IMR-90 (cell line): ENCODE data around the gene LRRC8E. TPM values are rescaled to one million over a fixed set of nuclear protein-coding genes. Genes with fewer than 3 reads are reported as not detected.

Experiments
- ATAC-seq: fragments of 200-7000 bp; cut with Tn5 transposase; 2 replicates; pipeline ENCODE4 v1.9.1; 2020; ENCODE audit warnings: low read depth, mild to moderate bottlenecking, moderate library complexity
- BruUV-seq: library from RNA; stranded (reverse); fragments of 400-500 nt; replicated peaks from 2 replicates; lab custom pipeline; 2021; lab: Mats Ljungman, UMichigan
- CTCF ChIA-PET: fragments of 300-600 bp; formaldehyde crosslinking; extraction: SDS; loops from one replicate; lab custom pipeline; 2021; ENCODE audit warnings: antibody characterized with exemption; lab: Yijun Ruan, JAX
- POLR2A ChIA-PET: fragments of 300-600 bp; sonication (Branson Sonifier 250); formaldehyde crosslinking; loops from one replicate; lab custom pipeline; 2022; ENCODE audit warnings: antibody characterized with exemption; ENCODE audit not compliant: unreplicated experiment; lab: Charles Lee
- DNase-seq: peaks from one replicate; pipeline ENCODE4 v3.0.0; 2013
- H2AFZ ChIP-seq: replicated peaks from 2 replicates; pipeline ENCODE3; 2013; ENCODE audit warnings: low read length, mild to moderate bottlenecking; ENCODE audit not compliant: poor library complexity
- H2AK5ac ChIP-seq: 2 replicates; pipeline ENCODE4 v1.6.1; 2013; ENCODE audit warnings: low read depth, low read length, inconsistent platforms
- H2AK9ac ChIP-seq: replicated peaks from 2 replicates; pipeline ENCODE3; 2013; ENCODE audit warnings: mild to moderate bottlenecking, low read depth, low read length, moderate library complexity; ENCODE audit not compliant: poor library complexity
- H2BK120ac ChIP-seq: 2 replicates; pipeline ENCODE4 v1.6.1; 2013; ENCODE audit warnings: low read depth, low read length, inconsistent platforms
- H2BK15ac ChIP-seq: 3 replicates; pipeline ENCODE4 v1.6.1; 2013; ENCODE audit warnings: low read depth, low read length, inconsistent platforms
- H2BK20ac ChIP-seq: 2 replicates; pipeline ENCODE4 v1.6.1; 2013; ENCODE audit warnings: low read depth, mild to moderate bottlenecking, inconsistent platforms, low read length, moderate library complexity
- H2BK5ac ChIP-seq: 2 replicates; pipeline ENCODE4 v1.6.1; 2013; ENCODE audit warnings: mild to moderate bottlenecking, low read depth, low read length, inconsistent platforms; ENCODE audit not compliant: poor library complexity, severe bottlenecking
- H3K14ac ChIP-seq: replicated peaks from 2 replicates; pipeline ENCODE4 v1.6.1; 2013; ENCODE audit warnings: low read depth, low read length, inconsistent platforms
- H3K18ac ChIP-seq: 2 replicates; pipeline ENCODE4 v1.6.1; 2013; ENCODE audit warnings: low read depth, low read length, control low read depth
- H3K23ac ChIP-seq: 2 replicates; pipeline ENCODE4 v1.6.1; 2013; ENCODE audit warnings: low read depth, low read length, inconsistent platforms
- H3K27ac ChIP-seq: 2 replicates; pipeline ENCODE4 v1.5.1; 2013; ENCODE audit warnings: mild to moderate bottlenecking, control low read depth, low read length; ENCODE audit not compliant: insufficient read depth
- H3K27me3 ChIP-seq: 2 replicates; pipeline ENCODE4 v1.6.1; 2013; ENCODE audit warnings: low read length; ENCODE audit not compliant: control insufficient read depth, insufficient read depth
- H3K36me3 ChIP-seq: 2 replicates; pipeline ENCODE4 v1.6.1; 2013; ENCODE audit warnings: low read length, mixed read lengths; ENCODE audit not compliant: control insufficient read depth, insufficient read depth
- H3K4ac ChIP-seq: 2 replicates; pipeline ENCODE4 v1.6.1; 2013; ENCODE audit warnings: low read depth, low read length, inconsistent platforms
- H3K4me1 ChIP-seq: 2 replicates; pipeline ENCODE4 v1.6.1; 2013; ENCODE audit warnings: low read length, mixed read lengths; ENCODE audit not compliant: control insufficient read depth, insufficient read depth
- H3K4me2 ChIP-seq: 2 replicates; pipeline ENCODE4 v1.6.1; 2013; ENCODE audit warnings: low read depth, mild to moderate bottlenecking, control low read depth, low read length, moderate library complexity
- H3K4me3 ChIP-seq: 2 replicates; pipeline ENCODE4 v1.5.1; 2013; ENCODE audit warnings: low read depth, mild to moderate bottlenecking, control low read depth, low read length, moderate library complexity; ENCODE audit not compliant: insufficient read depth
- H3K56ac ChIP-seq: 2 replicates; pipeline ENCODE4 v1.6.1; 2013; ENCODE audit warnings: low read length, inconsistent platforms; ENCODE audit not compliant: insufficient read depth; ENCODE audit errors: extremely low read depth
- H3K79me1 ChIP-seq, 2 experiments: 2 replicates each; pipeline ENCODE4 v1.6.1; 2013; ENCODE audit warnings: low read length in 2 of 2, inconsistent platforms in 1 of 2, low read depth in 1 of 2
- H3K9ac ChIP-seq: 2 replicates; pipeline ENCODE4 v1.6.1; 2013; ENCODE audit warnings: low read depth, low read length, control low read depth
- H3K9me1 ChIP-seq: 2 replicates; pipeline ENCODE4 v1.6.1; 2013; ENCODE audit warnings: low read length, inconsistent platforms; ENCODE audit not compliant: insufficient read depth
- H3K9me3 ChIP-seq: 2 replicates; pipeline ENCODE4 v1.6.1; 2013; ENCODE audit warnings: low read length; ENCODE audit not compliant: control insufficient read depth, insufficient read depth
- H4K20me1 ChIP-seq: 2 replicates; pipeline ENCODE4 v1.6.1; 2013; ENCODE audit warnings: low read length, inconsistent platforms; ENCODE audit not compliant: insufficient read depth
- H4K5ac ChIP-seq: 2 replicates; pipeline ENCODE4 v1.6.1; 2013; ENCODE audit warnings: mild to moderate bottlenecking, low read depth, low read length, control low read depth
- H4K8ac ChIP-seq, 2 experiments: 2 replicates each; pipeline ENCODE4 v1.6.1; 2013; ENCODE audit warnings: low read depth in 2 of 2, low read length in 2 of 2, control low read depth in 1 of 2, inconsistent platforms in 1 of 2
- H4K91ac ChIP-seq: 2 replicates; pipeline ENCODE4 v1.6.1; 2013; ENCODE audit warnings: low read depth, low read length, inconsistent platforms; ENCODE audit not compliant: insufficient read depth
- CEBPB ChIP-seq: IDR thresholded peaks from 2 replicates; pipeline ENCODE4 v1.6.1; 2012; ENCODE audit warnings: low read depth, low read length, improper control_type of control experiment
- CHD1 ChIP-seq: IDR thresholded peaks from 2 replicates; pipeline ENCODE4 v1.6.1; 2012; ENCODE audit warnings: low read depth, low read length, improper control_type of control experiment
- CTCF ChIP-seq: conservative IDR thresholded peaks from 2 replicates; pipeline ENCODE4 v1.5.1; 2012; ENCODE audit warnings: mild to moderate bottlenecking, low read depth, low read length, improper control_type of control experiment
- FOS ChIP-seq: fragments of 150-350 bp; IDR thresholded peaks from 2 replicates; pipeline ENCODE4 v1.6.1; 2016; ENCODE audit warnings: low read depth, low read length
- MAZ ChIP-seq: IDR thresholded peaks from 2 replicates; pipeline ENCODE4 v1.6.1; 2012; ENCODE audit warnings: low read depth, mild to moderate bottlenecking, low read length, improper control_type of control experiment, moderate library complexity, borderline replicate concordance
- MXI1 ChIP-seq: IDR thresholded peaks from 2 replicates; pipeline ENCODE4 v1.6.1; 2012; ENCODE audit warnings: low read depth, mild to moderate bottlenecking, low read length, moderate library complexity, borderline replicate concordance
- RAD21 ChIP-seq: IDR thresholded peaks from 2 replicates; pipeline ENCODE4 v1.6.1; 2012; ENCODE audit warnings: low read length, improper control_type of control experiment
- RCOR1 ChIP-seq: IDR thresholded peaks from 2 replicates; pipeline ENCODE4 v1.6.1; 2012; ENCODE audit warnings: mild to moderate bottlenecking, low read length, improper control_type of control experiment; ENCODE audit not compliant: insufficient replicate concordance
- WGBS, 2 experiments: methylation state at CpG; one replicate each; pipeline versions ENCODE4 v1.1.5 to v1.1.7; 2013; ENCODE audit warnings: missing lambda C conversion rate in 2 of 2; ENCODE audit not compliant: insufficient read length in 1 of 2; ENCODE audit errors: extremely low coverage in 2 of 2; 5-methylcytosine and 5-hydroxymethylcytosine counted together
- dilution Hi-C: fragments of 300-500 bp; cut with HindIII; formaldehyde crosslinking; loops from one replicate; pipeline ENCODE4 v1.14.3; 2018; ENCODE audit warnings: low sequenced_read_pairs; ENCODE audit not compliant: unreplicated experiment
- in situ Hi-C: fragments of 300-500 bp; cut with MboI; formaldehyde crosslinking; loops from 3 replicates; pipeline ENCODE4 v1.14.3; 2019; ENCODE audit warnings: low sequenced_read_pairs, inconsistent platforms, mixed read lengths
- intact Hi-C: fragments of 100-400 bp; cut with micrococcal nuclease; formaldehyde crosslinking; loops from 2 replicates; pipeline ENCODE4 v1.10.0; 2022
- polyA plus RNA-seq, 3 experiments: library from polyadenylated mRNA; depleted of rRNA; stranded (reverse); fragments of >200 nt; gene quantifications; 2 replicates each; pipeline ENCODE4 v1.2.3, GENCODE V29; 2012; ENCODE audit warnings: low replicate concordance in 1 of 3
- total RNA-seq: library from RNA; depleted of rRNA; stranded (reverse); fragments of >200 nt; gene quantifications from 2 replicates; pipeline ENCODE4 v1.2.3, GENCODE V29; 2012
- TF ChIP-seq, protein P1 (sequence below): fragments of 150-350 bp; IDR thresholded peaks from 2 replicates; pipeline ENCODE4 v1.6.1; 2017; ENCODE audit warnings: mild to moderate bottlenecking, antibody characterized with exemption, low read length, low read depth

The LRRC8E gene
- total and polyA plus RNA-seq, 2 of the 4 experiments (the other 2 are of a cell fraction) = 6.4 to 7.2 TPM

GRCh38 chr19:7853770-7854128 lies 34.6 kb upstream of the LRRC8E start:
- peak overlapping the region; percentile 67 for H2AK9ac ChIP-seq
- no peak overlapping the region for H3K56ac ChIP-seq
- in situ Hi-C loops (no loop called here), intact Hi-C loops (loop anchor here (1.0 kb wide), 1 partner anchor 400 kb away; no protein-coding TSS in a partner anchor), dilution Hi-C loops (no loop called here)
- no peak for DNase-seq
- H3K14ac ChIP-seq = no peak overlapping the region
- H3K9me3 ChIP-seq = no peaks in the 10 kb centered on the region
- H2BK120ac ChIP-seq = no peak overlapping the region
- H3K18ac ChIP-seq = no peak overlapping the region
- no peak overlapping the region for H3K4me3 ChIP-seq
- H3K27ac ChIP-seq = no peak overlapping the region
- peaks cover 6% of the 10 kb centered on the region for H3K4me1 ChIP-seq
- H4K5ac ChIP-seq = no peak overlapping the region
- peak overlapping the region; percentile 77 for H2AFZ ChIP-seq
- no peak overlapping the region for H2AK5ac ChIP-seq
- no peak for ATAC-seq
- H3K23ac ChIP-seq = no peak overlapping the region
- no peak overlapping the region for H3K4me2 ChIP-seq
- peaks cover 8% of the 10 kb centered on the region for H4K20me1 ChIP-seq
- H2BK15ac ChIP-seq = no peak overlapping the region
- BruUV-seq = no TSS peak
- 69% methylated on average over 3 of the region's 12 CpGs; no CpG with 5 or more reads in 1 of the 2 experiments for WGBS, 2 experiments
- H2BK5ac ChIP-seq = no peak overlapping the region
- no peak overlapping the region for H3K4ac ChIP-seq
- no peak overlapping the region for H4K91ac ChIP-seq
- H3K79me1 ChIP-seq = no peaks in the 10 kb centered on the region
- ChIA-PET CTCF (no interaction called here), POLR2A (no interaction called here)
- H3K9ac ChIP-seq = no peak overlapping the region
- no peak overlapping the region for H4K8ac ChIP-seq
- no peak overlapping the region for H2BK20ac ChIP-seq
- H3K36me3 ChIP-seq = peaks cover 2% of the 10 kb centered on the region; the same call in 1 of the 2 replicates
- no peaks in the 10 kb centered on the region for H3K27me3 ChIP-seq
- no peak for TF ChIP-seq RAD21
- no peak for TF ChIP-seq MXI1
- no peak for TF ChIP-seq FOS
- no peak for TF ChIP-seq CHD1
- TF ChIP-seq MAZ = no peak
- no peak for TF ChIP-seq CTCF
- TF ChIP-seq, protein P1, sequence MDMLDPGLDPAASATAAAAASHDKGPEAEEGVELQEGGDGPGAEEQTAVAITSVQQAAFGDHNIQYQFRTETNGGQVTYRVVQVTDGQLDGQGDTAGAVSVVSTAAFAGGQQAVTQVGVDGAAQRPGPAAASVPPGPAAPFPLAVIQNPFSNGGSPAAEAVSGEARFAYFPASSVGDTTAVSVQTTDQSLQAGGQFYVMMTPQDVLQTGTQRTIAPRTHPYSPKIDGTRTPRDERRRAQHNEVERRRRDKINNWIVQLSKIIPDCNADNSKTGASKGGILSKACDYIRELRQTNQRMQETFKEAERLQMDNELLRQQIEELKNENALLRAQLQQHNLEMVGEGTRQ = no peak
- TF ChIP-seq CEBPB = no peak
- no peak for TF ChIP-seq RCOR1
- H3K9me1 ChIP-seq = no peaks in the 10 kb centered on the region
